MM.1S (cell line): ENCODE measurements around the gene COBL.

Experiments
- DNase-seq: peaks from one replicate; pipeline ENCODE4 v3.0.0-alpha.2; 2015
- H2AFZ ChIP-seq: fragments of 300-600 bp; sonication (generic); 2 replicates; pipeline ENCODE4 v1.6.0; 2016; ENCODE audit warnings: antibody characterized with exemption, low read length
- H3F3A ChIP-seq: fragments of 300-600 bp; sonication (generic); 2 replicates; pipeline ENCODE4 v1.6.1; 2016; ENCODE audit warnings: mild to moderate bottlenecking, antibody characterized with exemption, low read length, moderate library complexity, mixed read lengths; ENCODE audit not compliant: insufficient read depth
- H3K27ac ChIP-seq: fragments of 300-600 bp; sonication (generic); 2 replicates; pipeline ENCODE4 v1.5.1; 2016; ENCODE audit warnings: mild to moderate bottlenecking, low read length
- H3K27me3 ChIP-seq: fragments of 300-600 bp; sonication (generic); replicated peaks from 2 replicates; pipeline ENCODE4 v1.6.0; 2016; ENCODE audit warnings: low read length; ENCODE audit not compliant: insufficient read depth
- H3K36me3 ChIP-seq: fragments of 300-600 bp; sonication (generic); replicated peaks from 2 replicates; pipeline ENCODE4 v1.6.1; 2016; ENCODE audit warnings: mild to moderate bottlenecking, low read length, mixed read lengths; ENCODE audit not compliant: insufficient read depth
- H3K4me1 ChIP-seq: fragments of 300-600 bp; sonication (generic); 2 replicates; pipeline ENCODE4 v1.6.1; 2016; ENCODE audit warnings: low read length, mixed read lengths
- H3K4me2 ChIP-seq: fragments of 300-600 bp; sonication (generic); 2 replicates; pipeline ENCODE4 v1.6.0; 2016; ENCODE audit warnings: low read depth, low read length
- H3K4me3 ChIP-seq: fragments of 300-600 bp; sonication (generic); 2 replicates; pipeline ENCODE4 v1.5.1; 2016; ENCODE audit warnings: low read length, mixed read lengths
- H3K79me2 ChIP-seq: fragments of 300-600 bp; sonication (generic); 2 replicates; pipeline ENCODE4 v1.6.1; 2016; ENCODE audit warnings: mixed run types, low read length, mixed read lengths
- H3K9ac ChIP-seq: fragments of 300-600 bp; sonication (generic); 2 replicates; pipeline ENCODE4 v1.6.1; 2016; ENCODE audit warnings: low read length, mixed read lengths
- H3K9me2 ChIP-seq: fragments of 300-600 bp; sonication (generic); replicated peaks from 2 replicates; pipeline ENCODE4 v1.6.1; 2016; ENCODE audit warnings: mild to moderate bottlenecking, low read length, mixed read lengths; ENCODE audit not compliant: insufficient read depth
- H3K9me3 ChIP-seq: fragments of 300-600 bp; sonication (generic); replicated peaks from 2 replicates; pipeline ENCODE4 v1.6.1; 2016; ENCODE audit warnings: mild to moderate bottlenecking, low read length, mixed read lengths; ENCODE audit not compliant: insufficient read depth
- H4K20me1 ChIP-seq: fragments of 300-600 bp; sonication (generic); 2 replicates; pipeline ENCODE4 v1.6.1; 2016; ENCODE audit warnings: mild to moderate bottlenecking, low read length, moderate library complexity, mixed read lengths; ENCODE audit not compliant: insufficient read depth
- EZH2 ChIP-seq: fragments of 300-600 bp; sonication (generic); optimal IDR thresholded peaks from 2 replicates; pipeline ENCODE3; 2017; ENCODE audit warnings: low read depth, mild to moderate bottlenecking, antibody characterized with exemption, low read length, mixed read lengths
- EZH2phosphoT487 ChIP-seq: fragments of 300-600 bp; sonication (generic); IDR thresholded peaks from 2 replicates; pipeline ENCODE4 v1.6.1; 2018; ENCODE audit warnings: antibody characterized with exemption, low read length
- TF ChIP-seq, protein P1 (sequence below): fragments of 300-600 bp; sonication (generic); IDR thresholded peaks from 2 replicates; pipeline ENCODE4 v1.5.1; 2016; ENCODE audit warnings: antibody characterized with exemption, low read length, mixed read lengths

Gene COBL

DNA sequence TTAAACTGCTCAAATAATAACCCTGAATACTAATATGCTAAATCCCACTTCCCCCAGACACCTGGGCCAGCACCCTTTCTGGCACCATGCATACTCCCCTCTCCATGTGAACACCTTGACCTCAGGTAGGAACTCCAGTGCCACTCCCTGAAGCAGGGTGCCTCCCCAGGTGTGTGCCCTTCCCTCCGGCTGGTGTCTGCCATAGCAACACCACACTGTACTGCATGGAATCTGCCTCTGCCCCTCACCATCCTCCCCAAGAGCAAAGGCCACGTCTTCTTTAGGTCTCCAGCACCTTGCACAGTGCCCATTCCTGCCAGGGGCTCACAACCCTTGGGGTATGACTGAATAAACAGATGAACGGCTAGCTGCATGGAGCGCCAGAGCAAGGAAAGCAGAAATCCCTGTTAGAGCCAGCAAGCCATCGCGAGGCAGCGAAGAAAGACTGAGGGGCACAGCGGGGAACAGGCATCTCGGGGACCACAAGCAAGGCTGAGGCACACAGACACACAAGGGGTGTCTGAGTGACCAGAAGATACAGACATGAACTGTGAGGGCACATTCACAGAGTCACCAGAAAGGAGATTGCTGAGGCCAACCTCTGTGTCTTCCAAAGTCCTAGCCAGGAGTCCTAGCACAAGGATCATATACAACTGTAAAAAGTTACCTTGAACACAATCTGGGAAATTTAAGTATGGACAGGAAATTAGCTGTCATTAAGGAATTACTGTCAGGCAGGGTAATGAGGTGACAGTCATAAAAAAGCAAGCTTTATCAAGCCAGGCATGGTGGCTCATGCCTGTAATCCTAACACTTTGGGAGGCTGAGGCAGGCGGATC, 25.7 kb downstream of the COBL start:
- Histone ChIP-seq H3K27ac (no peak overlapping the region), H3F3A (no peaks in the 10 kb centered on the region), H2AFZ (no peak overlapping the region), H3K27me3 (no peaks in the 10 kb centered on the region), H3K36me3 (no peaks in the 10 kb centered on the region), H3K9me3 (no peaks in the 10 kb centered on the region), H3K79me2 (no peaks in the 10 kb centered on the region), H3K4me1 (peaks cover 8% of the 10 kb centered on the region; the same call in 1 of the 2 replicates), H3K9me2 (no peaks in the 10 kb centered on the region), H4K20me1 (no peaks in the 10 kb centered on the region), H3K9ac (no peak overlapping the region), H3K4me2 (no peak overlapping the region), H3K4me3 (no peak overlapping the region)
- no peak for DNase-seq
- TF ChIP-seq EZH2: no peak
- TF ChIP-seq, protein P1, sequence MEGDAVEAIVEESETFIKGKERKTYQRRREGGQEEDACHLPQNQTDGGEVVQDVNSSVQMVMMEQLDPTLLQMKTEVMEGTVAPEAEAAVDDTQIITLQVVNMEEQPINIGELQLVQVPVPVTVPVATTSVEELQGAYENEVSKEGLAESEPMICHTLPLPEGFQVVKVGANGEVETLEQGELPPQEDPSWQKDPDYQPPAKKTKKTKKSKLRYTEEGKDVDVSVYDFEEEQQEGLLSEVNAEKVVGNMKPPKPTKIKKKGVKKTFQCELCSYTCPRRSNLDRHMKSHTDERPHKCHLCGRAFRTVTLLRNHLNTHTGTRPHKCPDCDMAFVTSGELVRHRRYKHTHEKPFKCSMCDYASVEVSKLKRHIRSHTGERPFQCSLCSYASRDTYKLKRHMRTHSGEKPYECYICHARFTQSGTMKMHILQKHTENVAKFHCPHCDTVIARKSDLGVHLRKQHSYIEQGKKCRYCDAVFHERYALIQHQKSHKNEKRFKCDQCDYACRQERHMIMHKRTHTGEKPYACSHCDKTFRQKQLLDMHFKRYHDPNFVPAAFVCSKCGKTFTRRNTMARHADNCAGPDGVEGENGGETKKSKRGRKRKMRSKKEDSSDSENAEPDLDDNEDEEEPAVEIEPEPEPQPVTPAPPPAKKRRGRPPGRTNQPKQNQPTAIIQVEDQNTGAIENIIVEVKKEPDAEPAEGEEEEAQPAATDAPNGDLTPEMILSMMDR: no peak
- no peak for TF ChIP-seq EZH2phosphoT487

DNA sequence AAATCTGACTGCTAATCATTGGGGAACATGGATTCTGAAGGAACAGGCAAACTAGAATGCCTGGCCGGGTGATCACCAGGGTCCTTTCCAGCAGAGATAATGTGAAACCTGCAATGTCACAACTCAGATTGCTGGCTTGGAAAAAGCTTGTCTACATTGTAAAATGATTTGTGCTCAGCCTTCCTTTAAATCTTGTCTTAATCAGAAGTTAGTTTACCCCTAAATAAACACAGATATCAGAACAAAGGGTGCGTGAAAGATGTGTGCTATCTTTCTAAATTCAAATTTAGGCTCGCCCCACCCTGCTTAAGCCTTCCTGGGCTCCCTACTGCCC, 26.3 kb downstream of the COBL start:
- Histone ChIP-seq H3K27ac (no peak overlapping the region), H3K79me2 (no peaks in the 10 kb centered on the region), H3K4me2 (no peak overlapping the region), H2AFZ (no peak overlapping the region), H3K27me3 (no peaks in the 10 kb centered on the region), H3K36me3 (no peaks in the 10 kb centered on the region), H3F3A (no peaks in the 10 kb centered on the region), H3K9me3 (no peaks in the 10 kb centered on the region), H3K9me2 (no peaks in the 10 kb centered on the region), H3K9ac (no peak overlapping the region), H4K20me1 (no peaks in the 10 kb centered on the region), H3K4me3 (no peak overlapping the region), H3K4me1 (peaks cover 12% of the 10 kb centered on the region; the same call in 1 of the 2 replicates)
- DNase-seq: no peak
- TF ChIP-seq, protein P1: no peak
- TF ChIP-seq EZH2phosphoT487: no peak

- no peak for DNase-seq
- Histone ChIP-seq H3K27me3 (no peaks in the 10 kb centered on the region), H3K27ac (no peak overlapping the region), H3K36me3 (no peaks in the 10 kb centered on the region), H4K20me1 (no peaks in the 10 kb centered on the region), H3K4me3 (no peak overlapping the region), H3K4me2 (no peak overlapping the region), H3F3A (no peaks in the 10 kb centered on the region), H2AFZ (no peak overlapping the region), H3K9me2 (no peaks in the 10 kb centered on the region), H3K4me1 (peaks cover 12% of the 10 kb centered on the region; the same call in 1 of the 2 replicates), H3K9me3 (no peaks in the 10 kb centered on the region), H3K79me2 (no peaks in the 10 kb centered on the region), H3K9ac (no peak overlapping the region)
- TF ChIP-seq, protein P1: no peak
- no peak for TF ChIP-seq EZH2phosphoT487
Observed at GRCh38 chr7:51289623-51290303, 26.8 kb downstream of the COBL start.
